ENCODE data around the gene ASPG.

- TF ChIP-seq CTCF (IDR thresholded peaks at IDR 0.05) = no peak
- no peak for TF ChIP-seq POLR2A (IDR thresholded peaks at IDR 0.05)
Measured at GRCh38 chr14:104162495-104162894, 77.0 kb downstream of the ASPG start.
